ENCODE measurements around the gene OPCML.

The OPCML gene

GRCh38 chr11:132466983-132467382, 1065.3 kb downstream of the OPCML start:
- Histone ChIP-seq H2AFZ (ENCODE audit: low read depth, low read length, severe bottlenecking) (no peak overlapping the region), H3K9ac (ENCODE audit: low read length) (no peak overlapping the region), H3K36me3 (ENCODE audit: low read length) (no peaks in the 10 kb centered on the region), H3K4me3 (ENCODE audit: insufficient read depth, low read length, poor library complexity, severe bottlenecking) (no peak overlapping the region), H3K79me2 (ENCODE audit: insufficient read depth, low read length) (no peaks in the 10 kb centered on the region), H3K27me3 (ENCODE audit: low read length) (no peaks in the 10 kb centered on the region), H3K4me2 (ENCODE audit: low read depth, low read length, poor library complexity, severe bottlenecking) (no peak overlapping the region), H3K27ac (ENCODE audit: low read depth, low read length) (no peak overlapping the region), H3F3A (ENCODE audit: insufficient read depth) (no peaks in the 10 kb centered on the region), H4K20me1 (ENCODE audit: low read depth, low read length) (no peaks in the 10 kb centered on the region), H3K9me3 (ENCODE audit: insufficient read depth, low read length) (no peaks in the 10 kb centered on the region), H3K9me2 (replicated peaks; ENCODE audit: insufficient read depth, low read length) (no peaks in the 10 kb centered on the region)
- no peak for TF ChIP-seq CTCF (IDR thresholded peaks at IDR 0.05; ENCODE audit: insufficient read depth, low read length, poor library complexity, severe bottlenecking)
- no peak for TF ChIP-seq EZH2phosphoT487 (conservative IDR thresholded peaks at IDR 0.05; ENCODE audit: low read length)

- TF ChIP-seq EZH2phosphoT487 (conservative IDR thresholded peaks at IDR 0.05; ENCODE audit: low read length) (no peak), CTCF (IDR thresholded peaks at IDR 0.05; ENCODE audit: insufficient read depth, low read length, poor library complexity, severe bottlenecking) (no peak)
- Histone ChIP-seq H3K36me3 (ENCODE audit: low read length) (no peaks in the 10 kb centered on the region), H3K79me2 (ENCODE audit: insufficient read depth, low read length) (no peaks in the 10 kb centered on the region), H3K9me2 (replicated peaks; ENCODE audit: insufficient read depth, low read length) (no peaks in the 10 kb centered on the region), H4K20me1 (ENCODE audit: low read depth, low read length) (no peaks in the 10 kb centered on the region), H3K27me3 (ENCODE audit: low read length) (no peaks in the 10 kb centered on the region), H3F3A (ENCODE audit: insufficient read depth) (no peaks in the 10 kb centered on the region), H3K27ac (ENCODE audit: low read depth, low read length) (no peak overlapping the region), H3K9me3 (ENCODE audit: insufficient read depth, low read length) (no peaks in the 10 kb centered on the region), H3K4me2 (ENCODE audit: low read depth, low read length, poor library complexity, severe bottlenecking) (no peak overlapping the region), H2AFZ (ENCODE audit: low read depth, low read length, severe bottlenecking) (no peak overlapping the region), H3K9ac (ENCODE audit: low read length) (no peak overlapping the region), H3K4me3 (ENCODE audit: insufficient read depth, low read length, poor library complexity, severe bottlenecking) (no peak overlapping the region)
Observed at GRCh38 chr11:132464939-132465338, 1067.4 kb downstream of the OPCML start.

GRCh38 chr11:132464003-132464342, 1068.3 kb downstream of the OPCML start:
- Histone ChIP-seq H3K36me3 (ENCODE audit: low read length) (no peaks in the 10 kb centered on the region), H3K27ac (ENCODE audit: low read depth, low read length) (no peak overlapping the region), H4K20me1 (ENCODE audit: low read depth, low read length) (no peaks in the 10 kb centered on the region), H3K9ac (ENCODE audit: low read length) (no peak overlapping the region), H3K4me3 (ENCODE audit: insufficient read depth, low read length, poor library complexity, severe bottlenecking) (no peak overlapping the region), H3K9me2 (replicated peaks; ENCODE audit: insufficient read depth, low read length) (no peaks in the 10 kb centered on the region), H3K27me3 (ENCODE audit: low read length) (no peaks in the 10 kb centered on the region), H3K79me2 (ENCODE audit: insufficient read depth, low read length) (no peaks in the 10 kb centered on the region), H3F3A (ENCODE audit: insufficient read depth) (no peaks in the 10 kb centered on the region), H3K9me3 (ENCODE audit: insufficient read depth, low read length) (no peaks in the 10 kb centered on the region), H2AFZ (ENCODE audit: low read depth, low read length, severe bottlenecking) (no peak overlapping the region), H3K4me2 (ENCODE audit: low read depth, low read length, poor library complexity, severe bottlenecking) (no peak overlapping the region)
- TF ChIP-seq CTCF (IDR thresholded peaks at IDR 0.05; ENCODE audit: insufficient read depth, low read length, poor library complexity, severe bottlenecking) (no peak), EZH2phosphoT487 (conservative IDR thresholded peaks at IDR 0.05; ENCODE audit: low read length) (no peak)
